Lower lobe of right lung (tissue), 2 donors: ENCODE measurements around the gene SH3RF3. TPM values are rescaled to one million over a fixed set of nuclear protein-coding genes. Genes with fewer than 3 reads are reported as not detected.
A peak's percentile ranks its signal among the peaks of the same experiment; 100 is the strongest.

Experiments
- ATAC-seq, 2 donors: fragments of 200-7000 bp; cut with Tn5 transposase; one replicate each; pipeline ENCODE4 v1.9.1; 2020 to 2022; ENCODE audit warnings: mild to moderate bottlenecking in 2 of 2, moderate library complexity in 2 of 2
- DNase-seq: peaks from one replicate; pipeline ENCODE4 v3.0.0-alpha.2; 2020
- H3K27ac ChIP-seq: fragments of 200-600 bp; one replicate; pipeline ENCODE4 v1.8.0; 2022
- H3K27me3 ChIP-seq: fragments of 200-600 bp; one replicate; pipeline ENCODE4 v1.8.0; 2022; ENCODE audit warnings: low read depth
- H3K36me3 ChIP-seq: fragments of 200-600 bp; one replicate; pipeline ENCODE4 v1.8.0; 2022; ENCODE audit warnings: mild to moderate bottlenecking
- H3K4me1 ChIP-seq: fragments of 200-600 bp; one replicate; pipeline ENCODE4 v1.8.0; 2022
- H3K4me3 ChIP-seq: fragments of 200-600 bp; one replicate; pipeline ENCODE4 v1.8.0; 2022; ENCODE audit warnings: mild to moderate bottlenecking
- H3K9me3 ChIP-seq: fragments of 200-600 bp; one replicate; pipeline ENCODE4 v1.8.0; 2022
- CTCF ChIP-seq: fragments of 200-600 bp; IDR thresholded peaks from one replicate; pipeline ENCODE4 v1.8.0; 2022; ENCODE audit warnings: antibody characterized with exemption, mild to moderate bottlenecking
- intact Hi-C: fragments of 100-400 bp; cut with DNase I; formaldehyde crosslinking; loops from one replicate; pipeline ENCODE4 v1.11.0; 2022
- total RNA-seq: library from RNA; stranded (reverse); fragmentation: NEBNext Ultra II Directional; extraction: Animal tissue kit (Norgen Biotek cat#: 25700); gene quantifications from one replicate; pipeline ENCODE4 v1.2.1, GENCODE V29; 2021
- donor health status: DM: no; HTN: yes; CAD: no; lungs with severe emphysema.

The SH3RF3 gene
- total RNA-seq, 1 donor from 2014 or later, result 5.7 TPM

DNA sequence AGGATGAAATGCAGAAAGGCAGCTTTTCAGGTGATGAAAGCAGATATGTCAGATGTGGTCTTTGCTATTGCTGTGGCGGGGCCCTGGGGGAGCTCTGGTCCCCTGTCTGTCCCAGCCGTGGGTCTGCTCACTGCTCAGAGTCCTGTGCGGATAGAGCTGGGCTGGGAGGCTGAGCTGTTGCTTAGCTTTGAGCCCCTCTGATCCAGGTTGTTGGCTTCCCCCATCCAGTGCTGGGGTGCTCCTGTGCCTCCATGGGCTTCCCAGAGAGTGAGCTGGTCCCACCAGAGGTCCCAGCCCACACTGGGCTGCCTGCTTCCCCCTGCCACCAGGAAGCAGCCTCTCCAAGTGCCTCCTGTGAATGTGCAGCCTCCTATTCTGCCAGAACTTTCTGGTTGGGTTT, 55.4 kb downstream of the SH3RF3 start:
- DNase-seq, result no peak
- H3K36me3 ChIP-seq, result no peaks in the 10 kb centered on the region
- no peaks in the 10 kb centered on the region for H3K27me3 ChIP-seq
- TF ChIP-seq CTCF, result no peak
- intact Hi-C loops, result no loop called here
- no peak overlapping the region for H3K27ac ChIP-seq
- H3K9me3 ChIP-seq, result no peaks in the 10 kb centered on the region
- peaks cover 22% of the 10 kb centered on the region for H3K4me1 ChIP-seq
- H3K4me3 ChIP-seq, result no peak overlapping the region
- no peak for ATAC-seq

DNA sequence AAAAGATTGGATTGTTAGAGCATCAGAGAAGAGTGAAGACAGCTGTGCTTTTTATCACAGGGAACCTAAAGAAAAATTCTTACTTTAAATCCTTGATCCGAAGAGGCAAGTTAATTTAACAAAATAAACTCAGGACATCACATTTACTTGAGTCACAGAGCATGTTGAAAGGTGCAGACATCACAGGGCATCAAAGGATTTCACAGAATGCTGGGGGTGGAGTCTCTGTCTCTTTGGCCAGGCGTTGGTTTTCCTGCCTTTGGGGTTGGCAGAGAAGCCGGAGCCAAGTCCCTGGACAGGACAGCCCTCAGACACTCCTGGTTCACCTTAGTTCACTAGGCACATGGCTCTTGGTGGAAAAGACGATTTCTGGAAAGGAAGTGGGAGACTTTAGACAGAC, 56.3 kb downstream of the SH3RF3 start:
- no peak overlapping the region for H3K27ac ChIP-seq
- H3K27me3 ChIP-seq, result no peaks in the 10 kb centered on the region
- H3K9me3 ChIP-seq, result no peaks in the 10 kb centered on the region
- no peaks in the 10 kb centered on the region for H3K36me3 ChIP-seq
- DNase-seq, result no peak
- intact Hi-C loops, result no loop called here
- H3K4me3 ChIP-seq, result no peak overlapping the region
- H3K4me1 ChIP-seq, result peaks cover 22% of the 10 kb centered on the region
- no peak for TF ChIP-seq CTCF
- no peak for ATAC-seq

DNA sequence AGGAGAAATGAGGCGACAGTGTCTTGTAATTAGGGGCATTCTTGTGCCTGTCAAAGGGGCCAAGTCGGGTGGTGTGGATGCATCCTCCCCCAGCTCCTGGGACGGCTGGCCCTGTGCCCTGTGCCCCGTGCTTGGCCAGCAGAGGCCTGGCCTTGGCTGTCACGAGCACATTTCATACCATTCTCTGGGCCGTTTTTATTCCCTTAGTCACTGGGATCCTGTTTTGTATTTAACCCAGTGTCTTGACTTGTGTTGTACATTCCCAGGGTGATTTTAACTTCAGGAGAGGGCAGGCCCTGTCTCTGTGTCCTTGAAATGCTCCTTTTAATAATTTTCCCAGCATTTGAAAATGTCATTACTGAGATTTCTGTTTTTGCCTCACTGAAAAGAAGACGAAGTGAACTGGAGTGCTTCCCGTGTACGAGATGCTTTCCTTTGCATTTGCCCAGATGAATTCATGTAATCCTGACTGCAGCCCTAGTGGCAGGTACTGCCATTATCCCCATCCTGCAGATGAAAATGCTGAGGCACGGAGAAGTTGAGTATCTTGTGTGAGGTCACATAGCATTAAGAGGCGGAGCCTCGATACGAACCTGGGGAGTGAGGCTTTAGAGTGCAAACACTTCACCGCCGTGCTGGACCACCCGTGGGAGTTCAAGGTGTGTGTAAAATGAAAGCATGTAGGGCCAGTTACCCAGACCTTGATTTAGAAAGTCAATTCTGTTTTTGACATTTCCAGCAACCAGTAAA, 57.0 kb downstream of the SH3RF3 start:
- no peaks in the 10 kb centered on the region for H3K36me3 ChIP-seq
- H3K27me3 ChIP-seq, result no peaks in the 10 kb centered on the region
- no peak overlapping the region for H3K4me3 ChIP-seq
- peaks cover 22% of the 10 kb centered on the region for H3K4me1 ChIP-seq
- H3K27ac ChIP-seq, result peak overlapping the region; percentile 21
- DNase-seq, result no peak
- no peak for TF ChIP-seq CTCF
- H3K9me3 ChIP-seq, result no peaks in the 10 kb centered on the region
- ATAC-seq, result peak; percentile 37 to 42
- intact Hi-C loops, result no loop called here

DNA sequence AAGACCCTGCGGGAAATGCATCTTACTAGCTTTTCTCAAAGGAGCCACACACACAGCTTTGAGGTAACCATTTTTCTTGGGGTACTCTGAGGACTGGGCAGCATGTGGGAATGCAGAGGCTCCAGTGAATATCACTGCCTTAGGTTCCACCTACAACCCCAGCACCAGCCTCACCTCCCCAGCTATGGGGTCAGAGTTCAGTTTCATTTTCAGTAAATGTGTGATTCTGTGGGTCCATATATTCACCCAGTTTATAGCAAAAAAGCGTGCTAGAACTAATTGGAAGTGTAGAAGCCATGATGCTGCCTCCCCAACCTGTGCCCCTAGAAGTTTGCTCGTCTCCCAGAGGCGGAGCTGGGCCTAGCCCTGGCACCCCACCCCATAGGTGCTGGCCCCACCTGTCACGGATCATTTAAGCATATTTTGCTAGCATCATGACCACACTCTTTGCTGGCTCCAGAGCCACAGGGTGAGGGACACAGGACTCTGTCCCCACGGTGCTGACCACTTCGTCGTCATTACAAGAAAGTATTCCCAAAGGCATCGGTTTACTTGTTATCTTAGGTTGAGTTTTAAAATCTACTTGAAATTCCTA, 57.7 kb downstream of the SH3RF3 start:
- no peak for DNase-seq
- intact Hi-C loops, result no loop called here
- no peaks in the 10 kb centered on the region for H3K27me3 ChIP-seq
- H3K36me3 ChIP-seq, result no peaks in the 10 kb centered on the region
- H3K27ac ChIP-seq, result no peak overlapping the region
- H3K4me1 ChIP-seq, result peaks cover 22% of the 10 kb centered on the region
- H3K4me3 ChIP-seq, result no peak overlapping the region
- no peaks in the 10 kb centered on the region for H3K9me3 ChIP-seq
- TF ChIP-seq CTCF, result no peak
- no peak for ATAC-seq

GRCh38 chr2:109187711-109188495, 58.9 kb downstream of the SH3RF3 start:
- Histone ChIP-seq H3K4me1 (peaks cover 22% of the 10 kb centered on the region), H3K4me3 (no peak overlapping the region), H3K36me3 (no peaks in the 10 kb centered on the region), H3K9me3 (no peaks in the 10 kb centered on the region), H3K27me3 (no peaks in the 10 kb centered on the region), H3K27ac (no peak overlapping the region)
- no peak for TF ChIP-seq CTCF
- DNase-seq (no peak), ATAC-seq (no peak)
- intact Hi-C loops, result no loop called here
